Hepatocyte (in vitro differentiated cells): ENCODE results near the gene SLC29A2.

Experiments
- EZH2 ChIP-seq: fragments of 200-600 bp; sonication (generic); IDR thresholded peaks from 2 replicates; pipeline ENCODE4 v1.6.1; 2016; ENCODE audit warnings: antibody characterized with exemption, mild to moderate bottlenecking, borderline replicate concordance
- EZH2phosphoT487 ChIP-seq: fragments of 200-600 bp; sonication (generic); IDR thresholded peaks from one replicate; pipeline ENCODE4 v1.6.1; 2018; ENCODE audit warnings: antibody characterized with exemption, mild to moderate bottlenecking, low read depth, moderate library complexity; ENCODE audit not compliant: unreplicated experiment, severe bottlenecking

DNA sequence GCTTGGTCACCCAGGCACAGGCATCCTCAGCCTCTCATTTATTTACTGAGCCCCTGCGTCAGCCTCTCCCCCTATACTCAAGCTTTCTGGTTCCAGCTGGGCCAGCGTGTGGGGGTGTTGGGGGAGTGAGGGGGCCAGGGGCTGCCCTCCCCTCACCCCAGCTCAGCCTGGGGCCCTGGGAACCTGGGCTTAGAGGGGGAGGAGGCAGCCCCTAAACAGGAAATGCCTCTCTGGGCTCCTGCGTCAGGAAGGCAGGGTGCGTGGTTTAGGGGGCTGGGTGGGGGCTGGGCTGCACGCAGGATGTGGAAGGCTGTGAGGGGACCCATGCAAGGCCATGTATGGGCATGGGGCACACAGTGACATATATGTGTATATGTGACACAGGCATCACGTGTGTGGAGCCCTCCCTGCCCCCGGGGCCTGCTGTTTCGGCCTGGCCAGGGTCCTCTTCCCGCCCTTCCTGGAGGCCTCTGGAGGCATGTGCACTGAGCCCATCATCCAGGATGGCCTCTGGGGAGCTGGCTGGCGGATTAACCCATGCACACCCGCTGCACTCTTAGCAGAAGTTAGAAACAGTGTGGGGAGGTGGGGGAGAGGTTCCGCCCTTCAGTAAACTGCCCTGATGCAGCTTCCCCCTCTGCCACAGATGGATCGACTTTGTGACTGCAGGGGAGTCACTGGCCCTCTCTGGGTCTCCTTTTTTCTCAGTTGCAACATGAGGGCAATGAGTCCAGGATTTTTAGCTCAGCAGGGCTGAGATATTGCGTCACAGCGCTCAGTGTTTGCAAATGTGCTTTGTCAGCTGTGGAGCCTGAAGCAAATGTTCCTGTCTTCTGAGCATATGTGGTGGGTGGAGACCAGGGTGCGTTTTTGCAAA, 53.6 kb downstream of the SLC29A2 start:
- TF ChIP-seq EZH2, result no peak
- no peak for TF ChIP-seq EZH2phosphoT487
